ENCODE measurements around the gene METTL14.

The METTL14 gene

GRCh38 chr4:118759481-118759880 lies 74.3 kb downstream of the METTL14 start:
- Histone ChIP-seq H3K27me3 (ENCODE audit: insufficient read depth, low read length, poor library complexity, severe bottlenecking) (no peaks in the 10 kb centered on the region), H3K4me1 (ENCODE audit: insufficient read depth, low read length, poor library complexity, severe bottlenecking) (no peaks in the 10 kb centered on the region), H2AFZ (ENCODE audit: low read length) (no peak overlapping the region), H3K9me2 (replicated peaks; ENCODE audit: low read depth, low read length) (no peaks in the 10 kb centered on the region), H4K20me1 (ENCODE audit: insufficient read depth, low read length, poor library complexity, severe bottlenecking) (no peaks in the 10 kb centered on the region), H3K4me3 (ENCODE audit: low read length, poor library complexity, severe bottlenecking) (no peak overlapping the region), H3K9ac (ENCODE audit: low read depth, low read length, poor library complexity, severe bottlenecking) (no peak overlapping the region), H3F3A (ENCODE audit: low read depth) (no peaks in the 10 kb centered on the region), H3K9me3 (ENCODE audit: insufficient read depth, low read depth, low read length) (no peaks in the 10 kb centered on the region), H3K36me3 (ENCODE audit: insufficient read depth, low read length) (peaks cover 38% of the 10 kb centered on the region; the same call in 1 of the 2 replicates), H3K4me2 (ENCODE audit: low read depth, low read length, poor library complexity, severe bottlenecking) (no peak overlapping the region), H3K79me2 (ENCODE audit: insufficient read depth, low read length) (no peaks in the 10 kb centered on the region)
- TF ChIP-seq EZH2phosphoT487 (IDR thresholded peaks at IDR 0.05; ENCODE audit: borderline replicate concordance): no peak
- TF ChIP-seq, protein P1, sequence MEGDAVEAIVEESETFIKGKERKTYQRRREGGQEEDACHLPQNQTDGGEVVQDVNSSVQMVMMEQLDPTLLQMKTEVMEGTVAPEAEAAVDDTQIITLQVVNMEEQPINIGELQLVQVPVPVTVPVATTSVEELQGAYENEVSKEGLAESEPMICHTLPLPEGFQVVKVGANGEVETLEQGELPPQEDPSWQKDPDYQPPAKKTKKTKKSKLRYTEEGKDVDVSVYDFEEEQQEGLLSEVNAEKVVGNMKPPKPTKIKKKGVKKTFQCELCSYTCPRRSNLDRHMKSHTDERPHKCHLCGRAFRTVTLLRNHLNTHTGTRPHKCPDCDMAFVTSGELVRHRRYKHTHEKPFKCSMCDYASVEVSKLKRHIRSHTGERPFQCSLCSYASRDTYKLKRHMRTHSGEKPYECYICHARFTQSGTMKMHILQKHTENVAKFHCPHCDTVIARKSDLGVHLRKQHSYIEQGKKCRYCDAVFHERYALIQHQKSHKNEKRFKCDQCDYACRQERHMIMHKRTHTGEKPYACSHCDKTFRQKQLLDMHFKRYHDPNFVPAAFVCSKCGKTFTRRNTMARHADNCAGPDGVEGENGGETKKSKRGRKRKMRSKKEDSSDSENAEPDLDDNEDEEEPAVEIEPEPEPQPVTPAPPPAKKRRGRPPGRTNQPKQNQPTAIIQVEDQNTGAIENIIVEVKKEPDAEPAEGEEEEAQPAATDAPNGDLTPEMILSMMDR (conservative IDR thresholded peaks at IDR 0.05; ENCODE audit: low read length): no peak

DNA sequence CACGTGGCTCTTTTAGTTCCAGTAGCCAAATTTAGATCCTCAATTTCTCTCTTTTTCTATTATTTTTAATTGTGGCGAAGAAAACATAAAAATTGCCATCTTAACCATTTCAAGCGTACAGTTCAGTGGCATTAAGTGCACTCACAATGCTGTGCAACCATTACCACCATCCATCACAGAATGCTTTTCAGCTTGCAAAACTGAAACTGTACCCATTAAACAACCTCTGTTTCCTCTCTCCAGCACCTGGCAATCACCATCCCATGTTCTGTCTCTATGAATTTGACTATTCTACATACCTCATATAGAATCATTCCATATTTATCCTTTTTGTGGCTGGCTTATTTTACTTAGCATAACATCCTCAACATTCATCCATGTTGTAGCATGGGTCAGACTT lies 74.9 kb downstream of the METTL14 start:
- Histone ChIP-seq H3K4me2 (ENCODE audit: low read depth, low read length, poor library complexity, severe bottlenecking) (no peak overlapping the region), H3K27me3 (ENCODE audit: insufficient read depth, low read length, poor library complexity, severe bottlenecking) (no peaks in the 10 kb centered on the region), H3K9ac (ENCODE audit: low read depth, low read length, poor library complexity, severe bottlenecking) (no peak overlapping the region), H3K9me2 (replicated peaks; ENCODE audit: low read depth, low read length) (no peaks in the 10 kb centered on the region), H3K4me1 (ENCODE audit: insufficient read depth, low read length, poor library complexity, severe bottlenecking) (no peaks in the 10 kb centered on the region), H4K20me1 (ENCODE audit: insufficient read depth, low read length, poor library complexity, severe bottlenecking) (no peaks in the 10 kb centered on the region), H3K79me2 (ENCODE audit: insufficient read depth, low read length) (no peaks in the 10 kb centered on the region), H3K36me3 (ENCODE audit: insufficient read depth, low read length) (peaks cover 41% of the 10 kb centered on the region; the same call in 1 of the 2 replicates), H3F3A (ENCODE audit: low read depth) (no peaks in the 10 kb centered on the region), H3K4me3 (ENCODE audit: low read length, poor library complexity, severe bottlenecking) (no peak overlapping the region), H2AFZ (ENCODE audit: low read length) (no peak overlapping the region), H3K9me3 (ENCODE audit: insufficient read depth, low read depth, low read length) (no peaks in the 10 kb centered on the region)
- TF ChIP-seq EZH2phosphoT487 (IDR thresholded peaks at IDR 0.05; ENCODE audit: borderline replicate concordance): no peak
- TF ChIP-seq, protein P1 (conservative IDR thresholded peaks at IDR 0.05; ENCODE audit: low read length): no peak

- H3K9me2 ChIP-seq (replicated peaks; ENCODE audit: low read depth, low read length): no peaks in the 10 kb centered on the region
- peaks cover 44% of the 10 kb centered on the region; the same call in 1 of the 2 replicates for H3K36me3 ChIP-seq (ENCODE audit: insufficient read depth, low read length)
- no peak overlapping the region for H3K4me2 ChIP-seq (ENCODE audit: low read depth, low read length, poor library complexity, severe bottlenecking)
- TF ChIP-seq EZH2phosphoT487 (IDR thresholded peaks at IDR 0.05; ENCODE audit: borderline replicate concordance): no peak
- TF ChIP-seq, protein P1 (conservative IDR thresholded peaks at IDR 0.05; ENCODE audit: low read length): no peak
- no peaks in the 10 kb centered on the region for H3K27me3 ChIP-seq (ENCODE audit: insufficient read depth, low read length, poor library complexity, severe bottlenecking)
- no peak overlapping the region for H3K9ac ChIP-seq (ENCODE audit: low read depth, low read length, poor library complexity, severe bottlenecking)
- no peaks in the 10 kb centered on the region for H4K20me1 ChIP-seq (ENCODE audit: insufficient read depth, low read length, poor library complexity, severe bottlenecking)
- no peak overlapping the region for H3K4me3 ChIP-seq (ENCODE audit: low read length, poor library complexity, severe bottlenecking)
- H3K79me2 ChIP-seq (ENCODE audit: insufficient read depth, low read length): no peaks in the 10 kb centered on the region
- H3F3A ChIP-seq (ENCODE audit: low read depth): no peaks in the 10 kb centered on the region
- no peaks in the 10 kb centered on the region for H3K9me3 ChIP-seq (ENCODE audit: insufficient read depth, low read depth, low read length)
- no peak overlapping the region for H2AFZ ChIP-seq (ENCODE audit: low read length)
- H3K4me1 ChIP-seq (ENCODE audit: insufficient read depth, low read length, poor library complexity, severe bottlenecking): no peaks in the 10 kb centered on the region
Observed at GRCh38 chr4:118760493-118760892, 75.3 kb downstream of the METTL14 start.
